Neuronal stem cell (in vitro differentiated cells): Measurements from ENCODE around the gene COBLL1.

Experiments
- DNase-seq: peaks from one replicate; pipeline ENCODE4 v3.0.0-alpha.2; 2013; ENCODE audit warnings: low spot score
- H2AFZ ChIP-seq: one replicate; pipeline ENCODE4 v1.6.1; 2013; ENCODE audit warnings: mild to moderate bottlenecking, low read length, inconsistent platforms
- H2AK5ac ChIP-seq: 2 replicates; pipeline ENCODE4 v1.6.1; 2013; ENCODE audit warnings: low read depth, mild to moderate bottlenecking, inconsistent platforms, low read length, moderate library complexity, mixed read lengths
- H2BK120ac ChIP-seq: 2 replicates; pipeline ENCODE4 v1.6.1; 2013; ENCODE audit warnings: low read depth, mild to moderate bottlenecking, inconsistent platforms, low read length, moderate library complexity, mixed read lengths
- H2BK12ac ChIP-seq: one replicate; pipeline ENCODE4 v1.6.1; 2013; ENCODE audit warnings: low read length, inconsistent platforms
- H2BK15ac ChIP-seq: 2 replicates; pipeline ENCODE4 v1.6.1; 2013; ENCODE audit warnings: mild to moderate bottlenecking, low read length, inconsistent platforms, mixed read lengths
- H2BK5ac ChIP-seq: one replicate; pipeline ENCODE4 v1.6.1; 2013; ENCODE audit warnings: inconsistent platforms, mild to moderate bottlenecking, low read length, moderate library complexity
- H3K14ac ChIP-seq: one replicate; pipeline ENCODE4 v1.6.1; 2013; ENCODE audit warnings: low read length, inconsistent platforms
- H3K18ac ChIP-seq: 2 replicates; pipeline ENCODE4 v1.6.1; 2013; ENCODE audit warnings: low read length, inconsistent platforms
- H3K23ac ChIP-seq: 2 replicates; pipeline ENCODE4 v1.6.1; 2013; ENCODE audit warnings: low read depth, mild to moderate bottlenecking, mixed read lengths, low read length, inconsistent platforms; ENCODE audit not compliant: poor library complexity
- H3K27ac ChIP-seq: replicated peaks from 3 replicates; pipeline ENCODE4 v1.5.1; 2013; ENCODE audit warnings: low read length, inconsistent platforms
- H3K27me3 ChIP-seq, 3 experiments: 2 replicates each; pipeline ENCODE4 v1.6.1; 2013; ENCODE audit warnings: low read length in 3 of 3, mild to moderate bottlenecking in 2 of 3, inconsistent platforms in 1 of 3, low read depth in 1 of 3, mixed read lengths in 1 of 3, moderate library complexity in 1 of 3; ENCODE audit not compliant: control insufficient read depth in 3 of 3, insufficient read depth in 3 of 3
- H3K36me3 ChIP-seq, 2 donors: replicated peaks in 1 of 2; 2 replicates each; pipeline ENCODE4 v1.6.1; 2013; ENCODE audit warnings: low read length in 2 of 2; ENCODE audit not compliant: control insufficient read depth in 2 of 2, insufficient read depth in 2 of 2
- H3K4ac ChIP-seq: 2 replicates; pipeline ENCODE4 v1.6.1; 2013; ENCODE audit warnings: inconsistent platforms, mild to moderate bottlenecking, low read length, moderate library complexity
- H3K4me1 ChIP-seq, 2 donors: 1 replicate in 1 of 2; 2 replicates in 1 of 2; pipeline ENCODE4 v1.6.1; 2013; ENCODE audit warnings: low read length in 2 of 2, low read depth in 1 of 2; ENCODE audit not compliant: control insufficient read depth in 2 of 2, insufficient read depth in 1 of 2
- H3K4me2 ChIP-seq: one replicate; pipeline ENCODE4 v1.6.1; 2013; ENCODE audit warnings: mild to moderate bottlenecking, low read length, inconsistent platforms; ENCODE audit not compliant: insufficient read depth, poor library complexity, severe bottlenecking
- H3K4me3 ChIP-seq, 2 donors: 2 replicates each; pipeline ENCODE4 v1.5.1; 2013; ENCODE audit warnings: low read length in 2 of 2, mild to moderate bottlenecking in 2 of 2, inconsistent platforms in 1 of 2, moderate library complexity in 1 of 2
- H3K79me1 ChIP-seq: one replicate; pipeline ENCODE4 v1.6.1; 2013; ENCODE audit warnings: low read depth, mild to moderate bottlenecking, inconsistent platforms, low read length, moderate library complexity
- H3K9ac ChIP-seq: one replicate; pipeline ENCODE4 v1.6.1; 2013; ENCODE audit warnings: mild to moderate bottlenecking, low read depth, low read length, inconsistent platforms; ENCODE audit not compliant: poor library complexity
- H3K9me3 ChIP-seq, 2 donors: replicated peaks in 1 of 2; 2 replicates each; pipeline versions ENCODE3 to v1.6.1; 2013; ENCODE audit warnings: low read length in 2 of 2, mild to moderate bottlenecking in 2 of 2, inconsistent platforms in 1 of 2, low read depth in 1 of 2, mixed read lengths in 1 of 2, moderate library complexity in 1 of 2; ENCODE audit not compliant: control insufficient read depth in 2 of 2, insufficient read depth in 1 of 2
- H4K8ac ChIP-seq: one replicate; pipeline ENCODE4 v1.6.1; 2013; ENCODE audit warnings: low read depth, mild to moderate bottlenecking, inconsistent platforms, low read length, moderate library complexity
- H4K91ac ChIP-seq: one replicate; pipeline ENCODE4 v1.6.1; 2013; ENCODE audit warnings: low read length, low read depth, mild to moderate bottlenecking, inconsistent platforms; ENCODE audit not compliant: poor library complexity
- WGBS, 2 donors: extraction: QIAGEN DNeasy Blood & Tissue Kit; methylation state at CpG; one replicate each; pipeline ENCODE4 v1.1.7; 2013; ENCODE audit warnings: missing lambda C conversion rate in 2 of 2, mixed read lengths in 1 of 2; ENCODE audit not compliant: insufficient read length in 2 of 2, insufficient replicate concordance in 1 of 2; ENCODE audit errors: extremely low coverage in 2 of 2; 5-methylcytosine and 5-hydroxymethylcytosine counted together

The COBLL1 gene

DNA sequence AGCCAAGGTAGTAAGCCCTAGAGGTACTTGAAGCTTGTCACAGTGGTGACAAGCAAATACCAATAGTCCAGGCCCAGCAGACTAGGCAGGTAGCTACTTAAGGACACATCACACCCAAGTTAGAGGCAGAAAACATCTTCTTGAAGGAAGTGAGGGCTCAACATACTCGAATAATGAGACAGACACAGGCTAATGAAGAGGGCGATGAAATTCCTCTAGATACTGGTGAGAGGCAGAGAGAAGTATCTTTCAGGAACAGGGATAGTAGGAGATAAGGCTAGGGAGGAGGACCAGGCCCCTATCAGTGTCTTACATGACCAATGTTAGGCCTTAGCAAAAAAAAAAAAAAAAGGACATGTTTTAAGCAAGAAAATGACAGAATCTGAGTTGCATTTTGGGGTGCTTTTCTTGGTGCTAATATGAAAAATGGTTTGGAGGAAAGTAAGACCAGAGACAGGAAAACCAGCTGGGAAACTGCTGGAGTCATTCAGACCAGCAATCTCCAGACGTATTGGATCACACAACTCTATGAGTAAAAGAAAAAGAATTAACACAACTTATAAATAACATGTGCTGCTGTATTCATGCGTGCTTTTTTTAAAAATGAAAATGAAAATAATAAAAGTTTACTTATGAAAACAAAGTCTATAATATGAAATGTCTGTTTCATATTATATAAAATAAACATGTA, 37.7 kb downstream of the COBLL1 start:
- Histone ChIP-seq H3K27ac (no peak overlapping the region), H3K27me3 (no peaks in the 10 kb centered on the region), H3K23ac (no peak overlapping the region), H3K14ac (no peak overlapping the region), H3K4me2 (no peak overlapping the region), H3K79me1 (no peaks in the 10 kb centered on the region), H4K8ac (no peak overlapping the region), H3K18ac (no peak overlapping the region), H2BK15ac (no peak overlapping the region), H3K4me3 (no peak overlapping the region), H3K9me3 (no peaks in the 10 kb centered on the region), H2BK5ac (no peak overlapping the region), H3K9ac (no peak overlapping the region), H2AK5ac (no peak overlapping the region), H3K36me3 (no peaks in the 10 kb centered on the region), H3K4me1 (peaks cover 0 to 3% of the 10 kb centered on the region in 2 donors), H4K91ac (no peak overlapping the region), H3K4ac (no peak overlapping the region), H2AFZ (no peak overlapping the region), H2BK120ac (no peak overlapping the region), H2BK12ac (no peak overlapping the region)
- WGBS, 2 donors = no CpG with 5 or more reads among the region's 4 CpGs
- DNase-seq = no peak

DNA sequence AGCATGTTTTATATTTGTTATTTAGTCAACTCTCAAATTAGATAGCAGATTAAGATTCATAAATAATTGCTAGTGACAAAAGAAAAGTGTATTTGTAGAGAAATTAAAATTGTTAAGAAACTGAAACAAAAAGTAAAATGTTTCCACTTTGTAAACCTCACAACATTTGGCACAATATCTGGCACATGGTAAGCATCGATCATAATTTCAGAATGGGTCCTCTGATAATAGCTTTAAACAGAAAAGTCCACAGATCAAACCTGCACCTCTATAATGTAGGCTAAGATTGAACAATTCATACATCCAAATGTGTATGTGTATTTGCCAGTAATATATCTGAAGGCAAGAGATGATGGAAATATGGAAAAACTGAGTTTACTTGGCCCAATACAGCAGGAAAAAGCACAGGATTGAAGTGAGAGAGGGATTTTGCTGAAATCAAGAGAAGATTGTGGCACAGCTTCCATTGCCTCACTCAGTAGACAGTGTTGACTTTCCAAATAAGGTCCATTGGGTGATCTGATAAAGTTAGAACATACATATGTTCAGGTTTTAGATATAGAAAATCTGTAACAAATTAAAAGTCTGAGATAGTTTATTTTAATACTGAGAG, 39.4 kb downstream of the COBLL1 start:
- Histone ChIP-seq H3K4ac (no peak overlapping the region), H3K9me3 (no peaks in the 10 kb centered on the region), H3K14ac (no peak overlapping the region), H3K36me3 (no peaks in the 10 kb centered on the region), H3K18ac (no peak overlapping the region), H3K4me1 (no peaks in the 10 kb centered on the region), H3K23ac (no peak overlapping the region), H2BK120ac (no peak overlapping the region), H2AFZ (no peak overlapping the region), H2AK5ac (no peak overlapping the region), H4K8ac (no peak overlapping the region), H3K9ac (no peak overlapping the region), H3K79me1 (no peaks in the 10 kb centered on the region), H3K27me3 (no peaks in the 10 kb centered on the region), H3K27ac (no peak overlapping the region), H2BK5ac (no peak overlapping the region), H2BK15ac (no peak overlapping the region), H2BK12ac (no peak overlapping the region), H3K4me3 (no peak overlapping the region), H3K4me2 (no peak overlapping the region), H4K91ac (no peak overlapping the region)
- WGBS, 2 donors = no CpG with 5 or more reads among the region's 1 CpG
- no peak for DNase-seq

DNA sequence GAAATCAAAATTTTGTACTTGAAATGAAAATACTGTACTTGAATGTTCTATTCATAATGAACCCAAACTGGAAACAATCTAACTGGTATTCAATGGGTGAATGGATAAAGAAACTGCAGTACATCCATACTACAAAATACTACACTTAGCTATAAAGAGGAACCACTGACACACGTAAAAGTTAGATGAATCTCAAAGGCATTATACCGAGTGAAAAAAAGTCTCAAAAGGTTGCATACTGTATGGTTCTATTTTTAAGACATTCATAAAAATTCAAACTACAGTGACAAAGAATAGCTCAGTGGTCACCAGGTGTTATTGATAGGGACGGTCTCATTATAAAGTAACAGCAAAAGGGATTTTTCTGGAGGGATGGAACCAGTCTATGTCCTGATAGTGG, 41.1 kb downstream of the COBLL1 start:
- H3K9me3 ChIP-seq = no peaks in the 10 kb centered on the region
- H3K9ac ChIP-seq = no peak overlapping the region
- no CpG with 5 or more reads among the region's 3 CpGs for WGBS, 2 donors
- H3K23ac ChIP-seq = no peak overlapping the region
- H2BK12ac ChIP-seq = no peak overlapping the region
- no peak overlapping the region for H3K27ac ChIP-seq
- H4K91ac ChIP-seq = no peak overlapping the region
- no peak overlapping the region for H2BK120ac ChIP-seq
- H3K4me3 ChIP-seq = no peak overlapping the region
- no peak overlapping the region for H3K14ac ChIP-seq
- H2AFZ ChIP-seq = no peak overlapping the region
- no peak for DNase-seq
- H3K36me3 ChIP-seq = no peaks in the 10 kb centered on the region
- H4K8ac ChIP-seq = no peak overlapping the region
- H3K18ac ChIP-seq = no peak overlapping the region
- H2BK5ac ChIP-seq = no peak overlapping the region
- no peaks in the 10 kb centered on the region for H3K79me1 ChIP-seq
- no peak overlapping the region for H3K4ac ChIP-seq
- H2AK5ac ChIP-seq = no peak overlapping the region
- no peaks in the 10 kb centered on the region for H3K27me3 ChIP-seq
- no peaks in the 10 kb centered on the region for H3K4me1 ChIP-seq
- H2BK15ac ChIP-seq = no peak overlapping the region
- no peak overlapping the region for H3K4me2 ChIP-seq

DNA sequence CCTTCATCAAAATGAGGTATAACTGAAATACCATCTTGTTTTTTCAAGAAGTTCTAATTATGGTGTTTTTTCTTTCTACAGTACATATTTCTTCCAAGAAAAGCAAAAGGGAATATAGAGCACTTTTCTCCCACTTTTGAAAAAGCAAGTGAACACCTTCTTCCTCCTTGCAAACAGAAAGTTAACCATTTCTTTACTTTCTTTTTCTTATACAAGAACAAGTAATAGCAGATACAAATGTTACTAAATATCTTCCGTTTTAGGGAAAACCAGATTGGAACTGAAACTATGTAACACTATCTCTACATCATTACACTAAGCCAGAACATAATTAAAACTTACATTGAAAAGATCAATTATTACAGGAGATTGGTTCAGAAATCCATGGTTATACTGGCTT, 44.0 kb downstream of the COBLL1 start:
- Histone ChIP-seq H2BK5ac (no peak overlapping the region), H3K9me3 (no peaks in the 10 kb centered on the region), H3K36me3 (no peaks in the 10 kb centered on the region), H4K8ac (no peak overlapping the region), H2BK120ac (no peak overlapping the region), H3K18ac (no peak overlapping the region), H3K14ac (no peak overlapping the region), H4K91ac (no peak overlapping the region), H3K27me3 (no peaks in the 10 kb centered on the region), H3K27ac (no peak overlapping the region), H2AK5ac (no peak overlapping the region), H3K4me1 (no peaks in the 10 kb centered on the region), H2AFZ (no peak overlapping the region), H3K4me2 (no peak overlapping the region), H3K4me3 (no peak overlapping the region), H3K23ac (no peak overlapping the region), H2BK15ac (no peak overlapping the region), H2BK12ac (no peak overlapping the region), H3K79me1 (no peaks in the 10 kb centered on the region), H3K9ac (no peak overlapping the region), H3K4ac (no peak overlapping the region)
- DNase-seq = no peak
- WGBS, 2 donors = no CpG with 5 or more reads among the region's 1 CpG
